HG02610 (cell line): Measurements from ENCODE around the gene RABGAP1L.

Experiments
- ATAC-seq: cut with Tn5 transposase; IDR thresholded peaks from one replicate; pipeline ENCODE4 v1.9.1; 2021; ENCODE audit warnings: mild to moderate bottlenecking, moderate library complexity; ENCODE audit not compliant: unreplicated experiment

RABGAP1L gene

GRCh38 chr1:174740249-174740968 is 581.1 kb downstream of the RABGAP1L start:
- no peak for ATAC-seq

- no peak for ATAC-seq
Observed at GRCh38 chr1:174742805-174743653, 583.7 kb downstream of the RABGAP1L start.

- no peak for ATAC-seq
Observed at GRCh38 chr1:174743654-174744561, 584.6 kb downstream of the RABGAP1L start.

GRCh38 chr1:174744886-174745285 is 585.6 kb downstream of the RABGAP1L start:
- no peak for ATAC-seq

- no peak for ATAC-seq
Observed at GRCh38 chr1:174746024-174746808, 586.9 kb downstream of the RABGAP1L start.

- no peak for ATAC-seq
Observed at GRCh38 chr1:174747613-174748012, 588.3 kb downstream of the RABGAP1L start.

GRCh38 chr1:174748586-174748985 is 589.3 kb downstream of the RABGAP1L start:
- no peak for ATAC-seq

- no peak for ATAC-seq
Observed at GRCh38 chr1:174753131-174753530, 593.8 kb downstream of the RABGAP1L start.

GRCh38 chr1:174761335-174761734 is 602.0 kb downstream of the RABGAP1L start:
- no peak for ATAC-seq

GRCh38 chr1:174761901-174762585 is 602.7 kb downstream of the RABGAP1L start:
- ATAC-seq: no peak

- ATAC-seq: no peak
Observed at GRCh38 chr1:174764191-174764590, 604.9 kb downstream of the RABGAP1L start.

- ATAC-seq: no peak
Observed at GRCh38 chr1:174766727-174767126, 607.4 kb downstream of the RABGAP1L start.

- ATAC-seq: no peak
Observed at GRCh38 chr1:174768516-174768915, 609.2 kb downstream of the RABGAP1L start.

- ATAC-seq: no peak
Observed at GRCh38 chr1:174768949-174769348, 609.6 kb downstream of the RABGAP1L start.

GRCh38 chr1:174769961-174770549 is 610.7 kb downstream of the RABGAP1L start:
- no peak for ATAC-seq

GRCh38 chr1:174775621-174776020 is 616.3 kb downstream of the RABGAP1L start:
- ATAC-seq: no peak

- ATAC-seq: no peak
Observed at GRCh38 chr1:174777262-174777661, 617.9 kb downstream of the RABGAP1L start.

- ATAC-seq: no peak
Observed at GRCh38 chr1:174785510-174785909, 626.2 kb downstream of the RABGAP1L start.

- no peak for ATAC-seq
Observed at GRCh38 chr1:174786358-174786757, 627.0 kb downstream of the RABGAP1L start.
